ENCODE measurements around the gene RAI1. TPM values are rescaled to one million over a fixed set of nuclear protein-coding genes. Genes with fewer than 3 reads are reported as not detected.
A peak's percentile ranks its signal among the peaks of the same experiment; 100 is the strongest.

The RAI1 gene
- total and polyA plus RNA-seq, 2 of the 13 experiments (the other 11 are each of a cell fraction or from before 2014, with no cell fraction given): 3.4 to 5.2 TPM

- no peak for TF ChIP-seq ZNF44 (CRISPR knock-in tag; IDR thresholded peaks at IDR 0.05)
- no peak for TF ChIP-seq IRX3 (CRISPR knock-in tag; IDR thresholded peaks at IDR 0.05; ENCODE audit: borderline replicate concordance, low read depth)
- no peak for TF ChIP-seq ZNF773 (CRISPR knock-in tag; IDR thresholded peaks at IDR 0.05; ENCODE audit: borderline replicate concordance)
- TF ChIP-seq ZNF121 (CRISPR knock-in tag; IDR thresholded peaks at IDR 0.05): no peak; the same call in 1 of the 2 replicates
- TF ChIP-seq ZNF232 (CRISPR knock-in tag; IDR thresholded peaks at IDR 0.05; ENCODE audit: borderline replicate concordance): peak; percentile 78; the same call in 1 of the 2 replicates
- TF ChIP-seq ZNF567 (CRISPR knock-in tag; IDR thresholded peaks at IDR 0.05; ENCODE audit: borderline replicate concordance): no peak; the same call in 1 of the 2 replicates
- peak; percentile 90 for TF ChIP-seq KDM6A (CRISPR knock-in tag; IDR thresholded peaks at IDR 0.05; ENCODE audit: low read depth)
- TF ChIP-seq ZNF446 (CRISPR knock-in tag; IDR thresholded peaks at IDR 0.05): no peak
- TF ChIP-seq ZFP62 (CRISPR knock-in tag; IDR thresholded peaks at IDR 0.05): no peak
- no peak for TF ChIP-seq FOSL1 (CRISPR knock-in tag; IDR thresholded peaks at IDR 0.05; ENCODE audit: borderline replicate concordance)
- no peak for TF ChIP-seq SOX6 (IDR thresholded peaks at IDR 0.05)
- peak; percentile 84; the same call in 1 of the 2 replicates for TF ChIP-seq SOX6 (CRISPR knock-in tag; IDR thresholded peaks at IDR 0.05)
- TF ChIP-seq SATB2 (CRISPR knock-in tag; IDR thresholded peaks at IDR 0.05): no peak
- TF ChIP-seq TEAD3 (CRISPR knock-in tag; optimal IDR thresholded peaks at IDR 0.05; ENCODE audit: borderline replicate concordance): peak; percentile 91
- peak; percentile 61; the same call in 1 of the 2 replicates for TF ChIP-seq ZBTB10 (CRISPR knock-in tag; IDR thresholded peaks at IDR 0.05; ENCODE audit: borderline replicate concordance)
- no peak; the same call in 1 of the 2 replicates for TF ChIP-seq JUND (CRISPR knock-in tag; IDR thresholded peaks at IDR 0.05)
- peak; percentile 91 for TF ChIP-seq NCOR1 (IDR thresholded peaks at IDR 0.05; ENCODE audit: borderline replicate concordance, low read length)
- TF ChIP-seq CBX5 (CRISPR knock-in tag; IDR thresholded peaks at IDR 0.05; ENCODE audit: borderline replicate concordance): no peak; the same call in 1 of the 2 replicates
- no peak for TF ChIP-seq GATA4 (IDR thresholded peaks at IDR 0.05; ENCODE audit: borderline replicate concordance, low read depth)
- no peak for TF ChIP-seq HNRNPUL1 (IDR thresholded peaks at IDR 0.05; ENCODE audit: low read depth, low read length)
- TF ChIP-seq HMGXB4 (CRISPR knock-in tag; IDR thresholded peaks at IDR 0.05; ENCODE audit: borderline replicate concordance in 1 of 2, low read depth in 1 of 2): no peak
- 0 out of 2 replicates have a peak, but pooled peaks have one; percentile 61 for TF ChIP-seq KLF11 (CRISPR knock-in tag; IDR thresholded peaks at IDR 0.05)
- TF ChIP-seq ETV5 (CRISPR knock-in tag; IDR thresholded peaks at IDR 0.05; ENCODE audit: borderline replicate concordance): peak; percentile 96
- TF ChIP-seq IRF1 (CRISPR knock-in tag; IDR thresholded peaks at IDR 0.05; ENCODE audit: low read depth): no peak
- no peak for TF ChIP-seq DNMT3B (CRISPR knock-in tag; conservative IDR thresholded peaks at IDR 0.05)
- no peak for TF ChIP-seq ZNF839 (CRISPR knock-in tag; IDR thresholded peaks at IDR 0.05; ENCODE audit: borderline replicate concordance)
- TF ChIP-seq ZNF577 (CRISPR knock-in tag; IDR thresholded peaks at IDR 0.05; ENCODE audit: borderline replicate concordance, low read depth): no peak
- no peak for TF ChIP-seq TCF7 (IDR thresholded peaks at IDR 0.05; ENCODE audit: low read depth)
These were observed 149.5 kb downstream of the RAI1 start (continued) for GRCh38 chr17:17830740-17831207.

All from HepG2 (cell line).